DOHH2 (cell line): ENCODE data around the gene PPP5C.

Experiments used
- EZH2phosphoT487 ChIP-seq: fragments of 200-600 bp; sonication (generic); IDR thresholded peaks from 2 replicates; pipeline ENCODE4 v1.6.1; 2017; ENCODE audit warnings: borderline replicate concordance, mild to moderate bottlenecking, antibody characterized with exemption, low read length, moderate library complexity, mixed read lengths
- TF ChIP-seq, protein P1 (sequence below): fragments of 200-600 bp; sonication (generic); IDR thresholded peaks from one replicate; pipeline ENCODE4 v1.5.1; 2014; ENCODE audit warnings: antibody characterized with exemption, mild to moderate bottlenecking, low read depth, low read length; ENCODE audit not compliant: poor library complexity, severe bottlenecking

DNA sequence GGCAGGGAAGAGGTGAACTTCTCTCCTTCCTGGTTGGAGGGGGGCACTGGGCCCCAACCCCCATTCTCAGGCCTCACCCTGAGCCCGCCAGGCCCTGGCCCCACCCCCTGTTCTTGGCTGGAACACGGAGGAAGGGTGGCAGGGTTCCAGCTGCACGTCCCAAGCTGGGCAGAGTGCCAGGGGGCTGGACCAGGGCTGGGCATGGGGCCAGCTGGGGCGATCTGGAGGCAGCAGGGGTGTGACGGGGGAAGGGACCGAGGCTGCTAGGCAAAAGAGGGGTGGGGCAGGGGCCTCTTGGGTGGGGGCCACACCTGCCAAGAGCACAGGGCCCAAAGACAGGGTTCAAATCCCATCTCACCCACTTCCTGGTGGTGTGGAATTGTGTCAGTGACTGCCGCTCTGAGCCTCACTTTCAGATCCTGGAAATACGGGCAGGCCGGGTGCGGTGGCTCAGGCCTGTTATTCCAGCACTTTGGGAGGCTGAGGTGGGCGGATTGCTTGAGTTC, 47.8 kb upstream of the PPP5C start:
- TF ChIP-seq, protein P1, sequence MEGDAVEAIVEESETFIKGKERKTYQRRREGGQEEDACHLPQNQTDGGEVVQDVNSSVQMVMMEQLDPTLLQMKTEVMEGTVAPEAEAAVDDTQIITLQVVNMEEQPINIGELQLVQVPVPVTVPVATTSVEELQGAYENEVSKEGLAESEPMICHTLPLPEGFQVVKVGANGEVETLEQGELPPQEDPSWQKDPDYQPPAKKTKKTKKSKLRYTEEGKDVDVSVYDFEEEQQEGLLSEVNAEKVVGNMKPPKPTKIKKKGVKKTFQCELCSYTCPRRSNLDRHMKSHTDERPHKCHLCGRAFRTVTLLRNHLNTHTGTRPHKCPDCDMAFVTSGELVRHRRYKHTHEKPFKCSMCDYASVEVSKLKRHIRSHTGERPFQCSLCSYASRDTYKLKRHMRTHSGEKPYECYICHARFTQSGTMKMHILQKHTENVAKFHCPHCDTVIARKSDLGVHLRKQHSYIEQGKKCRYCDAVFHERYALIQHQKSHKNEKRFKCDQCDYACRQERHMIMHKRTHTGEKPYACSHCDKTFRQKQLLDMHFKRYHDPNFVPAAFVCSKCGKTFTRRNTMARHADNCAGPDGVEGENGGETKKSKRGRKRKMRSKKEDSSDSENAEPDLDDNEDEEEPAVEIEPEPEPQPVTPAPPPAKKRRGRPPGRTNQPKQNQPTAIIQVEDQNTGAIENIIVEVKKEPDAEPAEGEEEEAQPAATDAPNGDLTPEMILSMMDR = no peak
- no peak for TF ChIP-seq EZH2phosphoT487
